ENCODE measurements around the gene CIP2A.

DNA sequence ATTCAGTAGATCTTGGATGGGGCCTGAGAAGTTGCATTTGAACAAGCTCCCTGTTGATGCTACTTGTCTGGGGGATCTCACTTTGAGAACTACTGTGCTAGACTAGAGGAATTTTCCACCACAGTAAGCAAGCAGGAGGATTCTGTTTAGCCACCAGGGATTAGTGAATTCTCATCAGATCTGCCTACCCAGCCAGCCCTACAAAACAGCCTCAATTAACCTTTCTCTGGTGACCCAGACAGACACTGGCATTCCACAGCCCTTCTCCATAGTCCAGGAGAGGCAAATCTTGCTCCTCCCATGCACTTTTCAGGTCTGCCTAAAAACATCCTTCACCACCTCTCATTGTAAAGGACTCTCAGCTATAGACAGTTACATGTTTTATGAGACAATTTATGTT, 62.1 kb downstream of the CIP2A start:
- TF ChIP-seq, protein P1, sequence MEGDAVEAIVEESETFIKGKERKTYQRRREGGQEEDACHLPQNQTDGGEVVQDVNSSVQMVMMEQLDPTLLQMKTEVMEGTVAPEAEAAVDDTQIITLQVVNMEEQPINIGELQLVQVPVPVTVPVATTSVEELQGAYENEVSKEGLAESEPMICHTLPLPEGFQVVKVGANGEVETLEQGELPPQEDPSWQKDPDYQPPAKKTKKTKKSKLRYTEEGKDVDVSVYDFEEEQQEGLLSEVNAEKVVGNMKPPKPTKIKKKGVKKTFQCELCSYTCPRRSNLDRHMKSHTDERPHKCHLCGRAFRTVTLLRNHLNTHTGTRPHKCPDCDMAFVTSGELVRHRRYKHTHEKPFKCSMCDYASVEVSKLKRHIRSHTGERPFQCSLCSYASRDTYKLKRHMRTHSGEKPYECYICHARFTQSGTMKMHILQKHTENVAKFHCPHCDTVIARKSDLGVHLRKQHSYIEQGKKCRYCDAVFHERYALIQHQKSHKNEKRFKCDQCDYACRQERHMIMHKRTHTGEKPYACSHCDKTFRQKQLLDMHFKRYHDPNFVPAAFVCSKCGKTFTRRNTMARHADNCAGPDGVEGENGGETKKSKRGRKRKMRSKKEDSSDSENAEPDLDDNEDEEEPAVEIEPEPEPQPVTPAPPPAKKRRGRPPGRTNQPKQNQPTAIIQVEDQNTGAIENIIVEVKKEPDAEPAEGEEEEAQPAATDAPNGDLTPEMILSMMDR (IDR thresholded peaks at IDR 0.05): no peak
- TF ChIP-seq POLR2AphosphoS5 (IDR thresholded peaks at IDR 0.05; ENCODE audit: insufficient read depth in 1 of 2, low read depth in 1 of 2) (no peak), POLR2A (IDR thresholded peaks at IDR 0.05) (no peak)

All from vagina (tissue), 2 donors.